DMS 273 treated with DMSO at 0.1 percent for 48 hours (cell line): ENCODE data around the gene FNDC3B.
A peak's percentile ranks its signal among the peaks of the same experiment; 100 is the strongest.

Source experiments
- DNase-seq: peaks from one replicate; lab custom pipeline; 2025; lab: John Stamatoyannopoulos, UW

The FNDC3B gene

GRCh38 chr3:172189987-172190603 is 150.7 kb downstream of the FNDC3B start:
- DNase-seq, result no peak

- DNase-seq, result no peak
These were observed 151.6 kb downstream of the FNDC3B start for GRCh38 chr3:172190980-172191379.

DNA sequence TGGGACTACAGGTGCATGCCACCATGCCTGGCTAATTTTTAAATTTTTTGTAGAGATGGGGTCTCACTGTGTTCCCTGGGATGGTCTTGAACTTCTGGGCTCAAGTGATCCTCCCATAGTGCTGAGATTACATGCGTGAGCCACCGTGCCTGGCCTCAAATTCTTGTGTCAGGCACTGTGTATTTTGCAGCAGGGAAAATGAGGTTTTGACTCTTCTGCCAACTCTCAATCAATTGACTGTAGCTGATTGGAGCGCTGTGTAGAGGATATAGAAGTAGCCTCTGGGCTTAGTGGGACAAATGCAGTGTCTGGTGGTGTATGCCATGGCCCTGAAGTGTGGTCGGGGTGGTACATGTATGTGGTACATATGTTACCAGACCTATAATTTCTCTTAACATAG is 152.3 kb downstream of the FNDC3B start:
- no peak for DNase-seq

GRCh38 chr3:172192830-172193415 is 153.5 kb downstream of the FNDC3B start:
- DNase-seq, result no peak

- DNase-seq, result no peak
These were observed 154.1 kb downstream of the FNDC3B start for GRCh38 chr3:172193436-172193835.

- DNase-seq, result peak; percentile 54
These were observed 155.5 kb downstream of the FNDC3B start for GRCh38 chr3:172194702-172195406.

- DNase-seq, result no peak
These were observed 156.0 kb downstream of the FNDC3B start for GRCh38 chr3:172195407-172195754.

- DNase-seq, result no peak
These were observed 158.0 kb downstream of the FNDC3B start for GRCh38 chr3:172197344-172197743.

- DNase-seq, result no peak
These were observed 159.1 kb downstream of the FNDC3B start for GRCh38 chr3:172198428-172198827.

DNA sequence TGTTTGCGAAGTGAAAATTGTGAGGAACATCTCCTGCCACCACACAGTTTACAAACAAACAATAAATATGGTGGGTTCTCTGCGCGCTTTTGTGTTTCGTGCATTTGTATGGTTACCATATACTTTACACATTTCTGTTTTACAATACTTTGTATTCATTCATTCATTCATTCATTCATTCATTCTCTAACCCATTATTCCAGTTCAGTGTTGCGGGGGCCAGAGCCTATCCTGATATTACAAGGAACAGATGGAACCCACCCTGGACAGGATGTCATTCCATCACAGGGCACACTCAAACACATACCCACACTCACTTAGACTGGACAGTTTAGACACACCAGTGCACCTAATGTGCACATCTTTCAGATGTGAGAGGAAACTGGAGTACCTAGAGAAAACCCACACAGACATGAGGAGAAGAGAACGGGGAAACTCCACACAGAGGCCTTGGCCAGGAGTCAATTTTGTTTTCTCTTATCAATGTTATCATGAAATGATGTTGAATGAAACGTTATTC is 160.5 kb downstream of the FNDC3B start:
- no peak for DNase-seq

- DNase-seq, result peak; percentile 82
These were observed 161.9 kb downstream of the FNDC3B start for GRCh38 chr3:172201136-172201869.

DNA sequence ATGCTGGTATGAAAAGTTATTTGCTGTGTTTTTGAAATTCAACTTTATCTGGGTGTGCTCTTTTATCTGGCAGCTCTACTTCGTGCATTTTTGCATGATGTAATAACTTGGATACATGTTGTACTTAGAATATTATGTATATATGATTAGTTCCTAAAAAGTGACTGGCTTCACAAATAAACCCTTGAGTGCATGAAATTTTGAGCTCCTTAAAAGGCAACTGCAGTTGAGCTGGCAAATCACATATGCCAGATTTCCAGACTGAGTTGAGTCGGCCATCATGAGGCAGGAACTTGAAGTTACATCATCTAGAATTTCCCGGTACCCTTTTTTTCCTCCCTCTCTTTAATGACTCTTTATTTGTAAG is 162.5 kb downstream of the FNDC3B start:
- peak; percentile 75 for DNase-seq

DNA sequence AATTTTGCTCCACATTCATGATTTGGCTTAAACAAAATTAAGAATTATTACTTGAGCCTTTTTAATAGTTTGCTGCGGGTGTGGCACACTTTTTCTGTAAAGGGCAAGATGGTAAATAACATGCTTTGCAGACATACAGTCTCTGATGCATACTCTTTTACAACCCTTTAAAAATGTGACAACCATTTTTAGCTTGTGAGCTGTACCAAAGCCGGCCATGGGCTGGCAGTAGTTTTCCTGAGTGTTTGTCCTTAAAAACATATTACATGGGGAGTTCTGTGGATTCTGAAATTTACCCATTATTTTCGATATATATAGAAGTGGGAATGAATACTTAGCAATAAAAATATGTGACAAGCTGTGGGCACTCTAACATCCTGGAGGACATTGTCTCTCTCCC is 163.4 kb downstream of the FNDC3B start:
- no peak for DNase-seq

DNA sequence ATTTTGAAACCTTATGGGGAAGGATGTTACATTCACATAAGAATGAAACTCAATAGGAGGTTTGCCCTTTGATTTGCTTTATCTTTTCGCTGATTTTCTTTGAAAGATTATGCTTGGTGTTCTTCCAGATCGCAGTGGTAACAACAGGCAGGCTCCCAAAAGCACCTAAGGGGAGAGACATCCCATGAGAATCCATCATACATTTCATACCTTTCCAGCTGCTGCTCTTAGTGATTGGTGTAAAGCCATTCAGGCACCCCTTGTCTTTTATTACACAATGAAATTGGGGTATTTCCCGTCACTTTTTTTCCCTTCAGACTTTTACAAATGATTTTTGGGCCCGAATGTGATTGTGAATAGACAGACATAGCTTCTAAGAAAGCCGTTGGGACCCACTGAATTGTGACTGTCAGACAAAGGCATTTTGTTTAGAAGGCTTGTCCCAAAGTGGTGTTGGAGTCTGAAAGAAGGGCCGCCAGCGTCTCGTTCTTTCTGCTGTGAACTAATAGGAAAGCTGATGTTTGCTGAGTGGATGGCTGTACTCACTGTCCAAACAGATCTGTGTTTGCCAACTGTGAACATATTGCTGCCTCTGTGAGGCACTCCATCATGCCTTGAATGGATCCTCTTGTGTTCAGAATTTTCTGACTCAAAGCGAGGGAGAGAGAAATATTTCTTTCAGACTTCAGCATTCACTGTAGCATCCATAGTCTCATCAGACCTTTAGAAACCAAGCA is 164.3 kb downstream of the FNDC3B start:
- no peak for DNase-seq

- no peak for DNase-seq
These were observed 165.3 kb downstream of the FNDC3B start for GRCh38 chr3:172204716-172205115.

- DNase-seq, result no peak
These were observed 169.4 kb downstream of the FNDC3B start for GRCh38 chr3:172208586-172209332.

- DNase-seq, result no peak
These were observed 170.2 kb downstream of the FNDC3B start for GRCh38 chr3:172209333-172210321.

- no peak for DNase-seq
These were observed 171.0 kb downstream of the FNDC3B start for GRCh38 chr3:172210355-172210754.

DNA sequence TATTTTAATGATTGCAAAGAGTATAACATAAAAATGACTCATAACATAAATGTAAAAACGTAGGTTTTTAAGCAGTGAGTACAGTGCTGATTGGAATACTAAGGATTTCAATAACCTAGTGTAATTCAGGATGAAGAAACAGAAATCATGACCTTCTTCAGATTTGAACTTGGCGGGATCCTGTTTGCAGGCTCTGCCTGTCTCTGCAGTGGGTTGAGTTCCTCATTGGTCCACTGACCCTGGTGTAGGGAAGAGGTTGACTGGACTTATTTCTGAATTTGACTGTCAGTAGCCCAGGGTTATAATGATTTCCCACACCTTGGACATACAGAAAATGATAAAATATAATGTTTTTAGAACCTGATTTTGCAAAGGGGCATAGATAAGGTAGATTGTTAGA is 171.7 kb downstream of the FNDC3B start:
- no peak for DNase-seq

DNA sequence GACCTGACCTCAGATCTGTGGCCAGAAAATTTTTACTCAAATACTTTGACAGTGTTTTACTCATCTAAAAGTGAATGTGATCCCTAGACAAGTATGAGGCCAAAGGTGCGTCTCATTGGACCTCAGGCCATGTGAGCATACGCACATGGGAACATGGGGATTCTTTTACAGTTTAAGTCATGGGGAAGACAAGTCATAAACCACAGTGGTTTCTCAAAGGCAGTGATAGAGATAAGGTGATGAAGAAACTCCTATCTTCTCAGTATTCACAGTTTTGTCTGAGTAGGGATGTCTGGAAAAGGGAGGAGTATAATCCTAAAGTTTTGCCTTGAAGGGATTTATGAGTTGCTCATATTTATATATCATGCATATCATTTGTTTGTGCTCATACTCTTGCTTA is 173.8 kb downstream of the FNDC3B start:
- no peak for DNase-seq
